KMS-11 (cell line): ENCODE results near the gene GNG11.

Experiments used
- H2AFZ ChIP-seq: fragments of 200-600 bp; sonication (generic); 2 replicates; pipeline ENCODE4 v1.6.1; 2016; ENCODE audit warnings: antibody characterized with exemption, mixed run types, low read depth
- H3K27ac ChIP-seq: fragments of 200-600 bp; sonication (generic); 2 replicates; pipeline ENCODE4 v1.6.1; 2016; ENCODE audit warnings: mild to moderate bottlenecking, mixed run types
- H3K27me3 ChIP-seq: fragments of 200-600 bp; sonication (generic); 2 replicates; pipeline ENCODE4 v1.6.1; 2017; ENCODE audit warnings: mild to moderate bottlenecking, low read depth, mixed run types, moderate library complexity; ENCODE audit not compliant: insufficient read depth
- H3K36me3 ChIP-seq: fragments of 200-600 bp; sonication (generic); 2 replicates; pipeline ENCODE4 v1.6.1; 2017; ENCODE audit warnings: mild to moderate bottlenecking, mixed run types; ENCODE audit not compliant: insufficient read depth
- H3K4me1 ChIP-seq: fragments of 200-600 bp; sonication (generic); 2 replicates; pipeline ENCODE4 v1.6.1; 2016; ENCODE audit warnings: mild to moderate bottlenecking, low read depth, mixed run types; ENCODE audit not compliant: poor library complexity, severe bottlenecking
- H3K4me2 ChIP-seq: fragments of 200-600 bp; sonication (generic); 2 replicates; pipeline ENCODE4 v1.7.0; 2016; ENCODE audit warnings: mild to moderate bottlenecking, mixed run types
- H3K4me3 ChIP-seq: fragments of 200-600 bp; sonication (generic); IDR thresholded peaks from 2 replicates; pipeline ENCODE4 v1.6.1; 2017; ENCODE audit warnings: low read depth, low read length, mixed read lengths; ENCODE audit not compliant: insufficient read depth
- H3K79me2 ChIP-seq: fragments of 200-600 bp; sonication (generic); 2 replicates; pipeline ENCODE4 v1.6.1; 2016; ENCODE audit warnings: low read depth, mixed run types; ENCODE audit not compliant: insufficient read depth
- H3K9ac ChIP-seq: fragments of 200-600 bp; sonication (generic); 2 replicates; pipeline ENCODE4 v1.6.1; 2016; ENCODE audit warnings: mild to moderate bottlenecking, mixed run types
- H4K20me1 ChIP-seq: fragments of 200-600 bp; sonication (generic); 2 replicates; pipeline ENCODE4 v1.6.1; 2016; ENCODE audit warnings: mild to moderate bottlenecking, mixed run types; ENCODE audit not compliant: insufficient read depth
- CTCF ChIP-seq: fragments of 200-600 bp; sonication (generic); conservative IDR thresholded peaks from 2 replicates; pipeline ENCODE4 v1.6.1; 2017; ENCODE audit warnings: low read depth, mild to moderate bottlenecking, antibody characterized with exemption, low read length, moderate library complexity, mixed read lengths

Gene GNG11

GRCh38 chr7:93921607-93922566, at the start of gene GNG11:
Gene GNG11 (plus strand): TSS chr7:93921735. CDS start chr7:93922138, 403 bp downstream.
- Histone ChIP-seq H3K4me3 (no peak within 1 kb of the TSS), H3K79me2 (no peaks in the 10 kb centered on the region), H3K36me3 (no peaks in the 10 kb centered on the region), H3K27ac (no peak within 1 kb of the TSS), H3K27me3 (no peaks in the 10 kb centered on the region), H3K9ac (no peak within 1 kb of the TSS), H3K4me1 (no peaks in the 10 kb centered on the region), H4K20me1 (no peaks in the 10 kb centered on the region), H3K4me2 (no peak within 1 kb of the TSS), H2AFZ (no peak within 1 kb of the TSS)
- TF ChIP-seq CTCF, result no peak

DNA sequence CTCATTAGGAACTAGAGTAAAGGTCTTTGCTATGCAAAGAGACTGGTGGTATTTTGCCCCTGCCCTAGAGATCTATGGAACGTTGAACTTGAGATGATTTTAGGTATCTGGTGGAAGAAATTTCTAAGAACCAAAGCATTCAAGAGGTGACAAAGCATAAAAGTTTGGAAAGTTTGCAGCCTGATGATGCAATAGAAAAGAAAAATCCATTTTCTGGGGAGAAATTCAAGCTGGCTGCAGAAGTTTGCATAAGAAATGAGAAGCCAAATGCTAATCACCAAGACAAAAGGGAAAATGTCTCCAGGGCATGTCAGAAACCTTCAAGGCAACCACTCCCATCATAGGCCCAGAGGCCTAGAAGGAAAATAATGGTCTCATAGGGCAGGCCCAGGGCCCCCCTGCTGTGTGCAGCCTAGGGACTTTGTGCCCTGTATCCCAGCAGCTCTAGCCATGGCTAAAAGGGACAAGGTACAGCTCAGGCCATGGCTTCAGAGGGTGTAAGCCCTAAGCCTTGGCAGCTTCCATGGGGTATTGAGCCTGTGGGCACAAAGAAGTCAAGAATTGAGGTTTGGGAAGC, 47.4 kb upstream of the GNG11 start:
- Histone ChIP-seq H3K79me2 (no peaks in the 10 kb centered on the region), H3K4me1 (no peaks in the 10 kb centered on the region), H3K36me3 (no peaks in the 10 kb centered on the region), H2AFZ (no peak overlapping the region), H4K20me1 (no peaks in the 10 kb centered on the region), H3K4me2 (no peak overlapping the region), H3K9ac (no peak overlapping the region), H3K27ac (no peak overlapping the region), H3K27me3 (no peaks in the 10 kb centered on the region), H3K4me3 (no peak overlapping the region)
- no peak for TF ChIP-seq CTCF

GRCh38 chr7:93877742-93878141, 43.8 kb upstream of the GNG11 start:
- no peak for TF ChIP-seq CTCF
- Histone ChIP-seq H3K27me3 (no peaks in the 10 kb centered on the region), H3K4me1 (no peaks in the 10 kb centered on the region), H3K9ac (no peak overlapping the region), H3K4me3 (no peak overlapping the region), H3K36me3 (no peaks in the 10 kb centered on the region), H3K79me2 (no peaks in the 10 kb centered on the region), H2AFZ (no peak overlapping the region), H3K4me2 (no peak overlapping the region), H3K27ac (no peak overlapping the region), H4K20me1 (no peaks in the 10 kb centered on the region)

DNA sequence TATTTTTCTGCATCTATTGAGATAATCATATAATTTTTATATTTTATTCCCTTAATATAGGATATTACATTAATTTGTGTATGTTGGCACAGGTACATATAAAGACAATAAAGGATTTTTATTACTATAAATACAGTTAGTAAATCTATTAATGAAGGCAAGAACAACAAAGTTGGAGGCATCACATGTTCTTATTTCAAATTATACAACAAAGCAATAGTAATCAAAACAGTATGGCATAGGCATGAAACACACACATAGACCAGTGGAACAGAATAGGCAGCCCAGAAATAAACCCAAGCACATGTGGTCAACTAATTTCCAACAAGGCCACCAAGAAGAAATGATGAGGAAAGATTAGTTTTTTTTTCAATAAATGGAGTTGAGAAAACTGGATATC, 42.2 kb upstream of the GNG11 start:
- H4K20me1 ChIP-seq, result no peaks in the 10 kb centered on the region
- H3K9ac ChIP-seq, result no peak overlapping the region
- no peak overlapping the region for H2AFZ ChIP-seq
- H3K27me3 ChIP-seq, result no peaks in the 10 kb centered on the region
- H3K79me2 ChIP-seq, result no peaks in the 10 kb centered on the region
- H3K27ac ChIP-seq, result no peak overlapping the region
- no peak for TF ChIP-seq CTCF
- no peak overlapping the region for H3K4me2 ChIP-seq
- no peaks in the 10 kb centered on the region for H3K4me1 ChIP-seq
- H3K4me3 ChIP-seq, result no peak overlapping the region
- H3K36me3 ChIP-seq, result no peaks in the 10 kb centered on the region
